Heart left ventricle (tissue), 16 donors: Measurements from ENCODE around the gene GSTM3. TPM values are rescaled to one million over a fixed set of nuclear protein-coding genes. Genes with fewer than 3 reads are reported as not detected.

Source experiments
- ATAC-seq, 4 donors: fragments of 200-7000 bp; cut with Tn5 transposase; one replicate each; pipeline ENCODE4 v1.9.1; 2020 to 2022; ENCODE audit warnings: moderate library complexity in 4 of 4, mild to moderate bottlenecking in 3 of 4, moderate number of reproducible peaks in 1 of 4
- DNase-seq, 5 donors: peaks; one replicate each; pipeline ENCODE4 v3.0.0-alpha.2; 2020
- H3K27ac ChIP-seq, 12 donors: fragments of 200-600 bp; sonication (generic) in 4 of 12; one replicate each; pipeline versions ENCODE4 v1.5.0 to v1.8.0; 2016 to 2022; ENCODE audit warnings: mild to moderate bottlenecking in 2 of 12
- H3K27me3 ChIP-seq, 9 donors: fragments of 200-600 bp; sonication (generic) in 2 of 9; one replicate each; pipeline versions ENCODE4 v1.5.1 to v1.8.0; 2016 to 2022; ENCODE audit warnings: mild to moderate bottlenecking in 3 of 9
- H3K36me3 ChIP-seq, 9 donors: fragments of 200-600 bp; sonication (generic) in 2 of 9; one replicate each; pipeline versions ENCODE4 v1.5.0 to v1.8.0; 2018 to 2022; ENCODE audit warnings: mild to moderate bottlenecking in 2 of 9
- H3K4me1 ChIP-seq, 12 donors: fragments of 200-600 bp; sonication (generic) in 4 of 12; one replicate each; pipeline versions ENCODE4 v1.5.0 to v1.8.0; 2016 to 2022; ENCODE audit warnings: mild to moderate bottlenecking in 3 of 12
- H3K4me3 ChIP-seq, 12 donors: fragments of 200-600 bp; sonication (generic) in 4 of 12; one replicate each; pipeline versions ENCODE4 v1.5.0 to v1.8.0; 2017 to 2022; ENCODE audit warnings: mild to moderate bottlenecking in 9 of 12, moderate library complexity in 4 of 12
- H3K9me3 ChIP-seq, 12 donors: fragments of 200-600 bp; sonication (generic) in 4 of 12; one replicate each; pipeline versions ENCODE4 v1.5.0 to v1.8.0; 2016 to 2022; ENCODE audit warnings: mild to moderate bottlenecking in 1 of 12
- CTCF ChIP-seq, 12 donors: fragments of 200-600 bp; sonication (generic) in 4 of 12; IDR thresholded peaks; one replicate each; pipeline versions ENCODE4 v1.5.0 to v1.8.0; 2018 to 2022; ENCODE audit warnings: antibody characterized with exemption in 12 of 12, mild to moderate bottlenecking in 5 of 12
- POLR2A ChIP-seq, 2 donors: fragments of 450-650 bp; IDR thresholded peaks; one replicate each; pipeline ENCODE4 v1.6.1; 2017; ENCODE audit warnings: antibody characterized with exemption in 2 of 2, mild to moderate bottlenecking in 2 of 2, moderate library complexity in 2 of 2
- WGBS, 4 donors: extraction: QIAGEN DNeasy Blood & Tissue Kit in 2 of 4; methylation state at CpG; one replicate each; pipeline versions ENCODE4 v1.1.5 to v1.1.7; 2013 to 2018; 5-methylcytosine and 5-hydroxymethylcytosine counted together
- intact Hi-C, 10 donors: fragments of 100-400 bp; cut with DNase I; formaldehyde crosslinking; loops; one replicate each; pipeline versions ENCODE4 v1.11.1 to v1.14.2; 2022
- polyA plus RNA-seq, 2 donors: library from polyadenylated mRNA; stranded (reverse); fragments of 200-250 nt; gene quantifications; one replicate each; pipeline ENCODE4 v1.2.3, GENCODE V29; 2013
- total RNA-seq, 9 donors: library from RNA; depleted of rRNA in 2 of 9; stranded (reverse); fragments of >200 nt in 2 of 9; fragmentation: NEBNext Ultra II Directional in 3 of 9; extraction: Animal tissue kit (Norgen Biotek cat#: 25700) in 3 of 9; gene quantifications; one replicate each; pipeline versions ENCODE4 v1.1.0 to v1.2.4, GENCODE V29; 2016 to 2023
- donor health status: ischemic (EF 13 %, LVEDD 7.1; RV severe dilation, severe dysfunction).
- donor health status: healthy with polysubstance abuse.
- donor health status: DM: no; HTN: yes; CAD: no.
- donor health status: DM: no; HTN: no; CAD: no.
- donor health status: ischemic (EF 25% LVEDD 6.9; RV normal size, moderate dysfunction).
- donor health status: ischemic (EF 25% LVEDD 5.7; RV mildly dilated, moderate dysfunction).
- donor health status: healthy.
- donor health status: DM: yes; HTN: yes; CAD: no.
- donor health status: ischemic (EF 35%, LVEDD 5.7; RV mildly dilated, moderate dysfunction).
- donor health status: nonischemic (EF 11% LVEDD 7.7; RV severe dilation, severe dysfunction).
- donor health status: DM: yes; HTN: yes; CAD: no.
- donor health status: PGD.
- donor health status: ischemic (EF 29% LVEDD 5.4; RV normal size, mild dysfunction).
- donor health status: nonischemic (EF 23%, LVEDD 6.1; RV moderate dilation, normal function).

GSTM3 gene
- total and polyA plus RNA-seq, 11 donors, result 52.3 to 237 (median 91.5) TPM

DNA sequence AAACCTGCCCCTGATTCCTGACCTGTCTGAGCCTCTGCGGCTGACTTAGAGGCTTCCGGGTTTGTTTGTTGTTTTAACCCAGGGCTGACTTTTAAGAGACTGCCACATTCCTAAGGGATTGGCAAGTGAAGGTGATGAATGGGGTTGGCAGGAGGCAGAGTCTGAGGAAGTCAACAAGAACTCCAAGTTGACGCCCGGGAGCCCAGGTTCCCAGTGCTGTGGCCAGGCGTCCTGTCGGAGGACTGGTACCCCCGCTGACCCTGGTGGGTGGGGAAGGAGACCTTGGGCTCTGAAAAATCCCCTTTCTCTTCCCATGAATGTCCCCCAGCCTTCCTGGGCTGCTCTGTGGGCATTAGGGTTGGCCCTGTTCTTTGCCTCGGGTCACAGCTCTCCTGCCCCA lies 42.6 kb upstream of the GSTM3 start:
- TF ChIP-seq POLR2A (IDR thresholded peaks at IDR 0.05) (no peak), CTCF (IDR thresholded peaks at IDR 0.05) (no peak)
- no peaks in the 10 kb centered on the region for H3K27me3 ChIP-seq
- no peak for ATAC-seq
- H3K36me3 ChIP-seq, result no peaks in the 10 kb centered on the region
- no peak overlapping the region for H3K27ac ChIP-seq
- 50 to 65% (median 61%) methylated on average over 3 to 8 of the region's 8 CpGs for WGBS, 4 donors
- H3K9me3 ChIP-seq, result peaks cover 0 to 6% (median 0%) of the 10 kb centered on the region in 12 donors
- H3K4me3 ChIP-seq, result no peak overlapping the region
- intact Hi-C loops, result loop anchor here in 1 of 10 donors (10.0 kb wide), 1 partner anchor 131 kb away; the partner anchor contains the start of gene CSF1
- peaks cover 0 to 32% (median 7%) of the 10 kb centered on the region in 12 donors for H3K4me1 ChIP-seq
- DNase-seq, result peak in 2 of 5 donors; percentile 11 to 32

GRCh38 chr1:109782927-109783326 lies 42.1 kb upstream of the GSTM3 start:
- H3K27ac ChIP-seq, result no peak overlapping the region
- ATAC-seq (peak in 1 of 4 donors; percentile 18), DNase-seq (peak in 1 of 5 donors; percentile 3)
- no peak overlapping the region for H3K4me3 ChIP-seq
- H3K9me3 ChIP-seq, result peaks cover 0 to 6% (median 0%) of the 10 kb centered on the region in 12 donors
- WGBS, 4 donors, result 82 to 99% (median 92%) methylated on average over 4 of the region's 4 CpGs
- peaks cover 0 to 32% (median 7%) of the 10 kb centered on the region in 12 donors for H3K4me1 ChIP-seq
- H3K27me3 ChIP-seq, result no peaks in the 10 kb centered on the region
- intact Hi-C loops, result loop anchor here in 1 of 10 donors (10.0 kb wide), 1 partner anchor 132 kb away; the partner anchor contains the start of gene CSF1
- TF ChIP-seq POLR2A (IDR thresholded peaks at IDR 0.05) (no peak), CTCF (IDR thresholded peaks at IDR 0.05) (no peak)
- no peaks in the 10 kb centered on the region for H3K36me3 ChIP-seq

DNA sequence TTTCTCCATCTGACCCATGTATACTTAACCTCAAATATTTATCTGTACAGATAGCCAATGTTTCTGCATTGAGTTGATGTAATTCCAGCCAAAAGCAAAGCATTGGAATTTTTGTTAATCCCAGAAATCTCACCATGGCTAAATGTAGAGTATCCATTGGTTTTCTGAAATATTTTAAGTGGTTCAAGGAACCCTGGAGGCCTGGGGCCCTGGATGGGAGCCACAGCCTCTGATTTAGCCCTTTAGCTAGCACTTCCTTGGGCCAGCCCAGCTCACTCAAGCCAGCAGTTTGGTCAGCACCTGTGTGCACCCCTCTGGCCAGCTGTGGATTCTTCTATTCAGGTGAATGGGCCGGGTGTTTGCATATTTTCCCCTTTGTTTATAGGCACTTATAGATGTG lies 41.7 kb upstream of the GSTM3 start:
- no peak for ATAC-seq
- Histone ChIP-seq H3K9me3 (peaks cover 0 to 6% (median 0%) of the 10 kb centered on the region in 12 donors), H3K27ac (no peak overlapping the region), H3K27me3 (no peaks in the 10 kb centered on the region), H3K4me1 (peaks cover 0 to 32% (median 7%) of the 10 kb centered on the region in 12 donors), H3K36me3 (no peaks in the 10 kb centered on the region), H3K4me3 (no peak overlapping the region)
- intact Hi-C loops, result loop anchor here in 1 of 10 donors (10.0 kb wide), 1 partner anchor 132 kb away; the partner anchor contains the start of gene CSF1
- DNase-seq, result peak in 2 of 5 donors; percentile 5 to 17
- TF ChIP-seq POLR2A (IDR thresholded peaks at IDR 0.05) (no peak), CTCF (IDR thresholded peaks at IDR 0.05) (no peak)
- WGBS, 4 donors, result 76 to 92% (median 85%) methylated on average over 1 of the region's 1 CpG

DNA sequence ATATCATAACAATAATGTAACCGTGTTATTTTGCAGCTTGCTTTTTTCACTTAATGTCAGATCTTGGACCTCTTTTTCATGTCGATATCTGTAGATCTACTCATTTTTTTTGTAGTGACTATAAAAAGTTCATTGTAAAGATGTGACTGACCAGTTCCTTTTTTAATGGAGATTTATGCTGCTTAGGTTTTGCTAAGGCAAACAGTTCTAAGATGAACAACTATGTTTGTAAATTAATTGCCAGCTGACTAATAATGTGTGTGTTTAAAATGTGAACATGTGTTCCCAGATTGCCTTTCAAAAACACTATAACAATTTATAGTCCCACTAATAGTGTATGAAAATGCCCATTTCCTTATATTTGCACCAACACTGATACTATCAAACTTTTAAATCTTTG lies 41.0 kb upstream of the GSTM3 start:
- peaks cover 0 to 34% (median 11%) of the 10 kb centered on the region in 12 donors for H3K4me1 ChIP-seq
- H3K4me3 ChIP-seq, result no peak overlapping the region
- no peaks in the 10 kb centered on the region for H3K36me3 ChIP-seq
- intact Hi-C loops, result loop anchor here in 1 of 10 donors (10.0 kb wide), 1 partner anchor 133 kb away; the partner anchor contains the start of gene CSF1
- DNase-seq (no peak), ATAC-seq (no peak)
- no peak overlapping the region for H3K27ac ChIP-seq
- WGBS, 4 donors, result 87 to 93% (median 93%) methylated on average over 2 of the region's 2 CpGs
- H3K27me3 ChIP-seq, result no peaks in the 10 kb centered on the region
- H3K9me3 ChIP-seq, result peaks cover 0 to 6% (median 0%) of the 10 kb centered on the region in 12 donors
- TF ChIP-seq POLR2A (IDR thresholded peaks at IDR 0.05), result no peak
- TF ChIP-seq CTCF (IDR thresholded peaks at IDR 0.05), result no peak
